ENCODE data around the gene INPP4B.

- TF ChIP-seq EZH2 (IDR thresholded peaks at IDR 0.05; ENCODE audit: insufficient read depth, poor library complexity, severe bottlenecking) (no peak), EZH2phosphoT487 (IDR thresholded peaks at IDR 0.05; ENCODE audit: insufficient read depth, low read depth) (no peak)
Observed at GRCh38 chr4:142549726-142550463, 296.2 kb downstream of the INPP4B start.

Measured in GM23248 (cell line).